Bladder microvascular endothelial cell (primary cell): ENCODE results near the gene ATP5F1E. TPM values are rescaled to one million over a fixed set of nuclear protein-coding genes. Genes with fewer than 3 reads are reported as not detected.

Experiments
- total RNA-seq: library from RNA; depleted of rRNA; stranded (reverse); fragments of >200 nt; gene quantifications from 2 replicates; pipeline ENCODE4 v1.2.3, GENCODE V29; 2014

Gene ATP5F1E
- total RNA-seq: 32.9 and 50.0 TPM in 2 replicates

DNA sequence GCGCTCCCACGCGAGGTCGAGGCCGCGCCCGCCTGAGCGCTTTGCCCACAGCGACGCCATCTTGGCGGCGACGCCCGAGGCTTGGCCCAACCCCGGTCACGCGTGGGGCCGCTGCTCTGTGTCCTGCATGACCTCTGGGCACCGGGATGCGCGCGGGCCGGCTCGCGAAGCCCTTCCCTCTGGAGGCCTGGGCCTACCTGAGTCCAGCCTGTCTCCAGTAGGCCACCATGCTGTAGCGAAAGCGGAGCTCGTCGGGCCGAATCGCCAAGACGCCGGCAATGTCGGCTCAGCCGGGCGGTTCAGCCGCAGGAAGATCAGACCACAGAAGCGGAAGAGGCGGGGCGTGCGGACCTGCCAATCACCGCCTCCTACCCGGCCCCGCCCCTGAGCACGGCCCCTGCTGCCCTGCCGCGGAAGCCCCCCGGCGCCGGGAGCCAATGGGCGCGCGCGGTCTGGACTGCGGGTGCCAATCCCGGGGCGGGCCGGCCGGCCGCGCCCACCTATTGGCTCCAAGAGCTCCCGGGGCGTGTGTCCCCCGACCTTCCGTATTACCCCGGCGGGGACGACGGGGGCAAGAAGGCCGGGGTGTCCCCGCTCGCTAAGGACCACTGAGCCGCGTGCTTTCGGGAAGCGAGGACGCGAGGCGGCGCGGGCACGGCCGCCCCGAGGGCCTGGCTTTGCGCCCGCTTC lies at the start of gene ATP5F1E:
Gene ATP5F1E, minus strand, starts transcription at position 313 of the 690 bp plus-strand sequence. Its CDS starts 84 bp downstream, at position 229.

DNA sequence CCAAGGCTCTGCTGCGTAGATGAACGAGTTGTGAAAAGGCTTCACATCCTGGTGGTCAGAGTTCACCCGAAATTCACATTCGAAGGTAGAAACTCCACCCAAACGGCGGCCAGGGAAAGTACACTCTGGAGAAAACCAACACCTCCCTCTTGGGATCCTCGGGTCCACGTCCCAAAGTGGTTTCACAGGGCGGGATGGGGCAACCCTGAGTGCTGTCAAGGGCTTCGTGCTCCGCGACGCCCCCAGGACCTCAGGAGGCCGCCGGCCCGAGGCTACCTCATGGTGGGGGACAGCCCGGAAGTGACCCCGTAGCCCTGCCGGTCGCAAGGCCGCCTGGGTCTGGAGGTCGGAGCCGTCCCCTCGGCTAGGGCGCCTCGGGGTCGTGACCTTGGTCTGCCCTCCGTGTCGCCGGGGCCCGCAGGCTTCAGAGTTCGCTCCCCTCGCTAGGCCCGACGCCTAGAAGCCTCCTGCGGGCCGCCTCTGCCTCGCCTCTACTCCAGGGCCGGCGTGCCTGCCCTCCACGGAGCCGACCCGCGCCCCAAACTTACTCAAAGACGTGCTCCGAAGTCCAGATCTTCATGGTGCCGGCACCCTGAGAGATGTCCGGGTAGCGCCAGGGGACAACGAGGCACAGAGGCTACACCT lies 10.1 kb upstream of the ATP5F1E start, which contains the start of gene PRELID3B:
Gene PRELID3B, minus strand, starts transcription at position 636 of the 645 bp plus-strand sequence. Its CDS starts 56 bp downstream, at position 580.

DNA sequence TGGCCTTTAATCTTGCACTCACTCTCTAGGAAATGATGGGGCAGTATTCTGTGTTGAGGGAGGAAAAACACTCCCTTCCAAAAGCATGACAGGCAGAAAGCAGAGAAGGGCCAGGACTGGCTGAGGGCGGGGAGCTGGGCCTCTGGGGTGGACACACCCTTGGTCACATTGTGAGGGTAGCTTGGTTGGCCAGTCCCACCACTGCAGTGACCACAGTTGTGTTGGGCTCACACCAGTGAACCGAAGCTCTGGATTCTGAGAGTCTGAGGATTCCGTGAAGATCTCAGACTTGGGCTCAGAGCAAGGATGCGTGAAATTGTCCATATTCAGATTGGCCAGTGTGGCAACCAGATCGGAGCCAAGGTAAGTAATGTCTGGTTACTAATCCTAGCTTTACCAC lies 12.9 kb downstream of the ATP5F1E start, which contains the start of gene TUBB1:
Gene TUBB1, plus strand, starts transcription at position 213 of the 400 bp plus-strand sequence. Its CDS starts 94 bp downstream, at position 307.

DNA sequence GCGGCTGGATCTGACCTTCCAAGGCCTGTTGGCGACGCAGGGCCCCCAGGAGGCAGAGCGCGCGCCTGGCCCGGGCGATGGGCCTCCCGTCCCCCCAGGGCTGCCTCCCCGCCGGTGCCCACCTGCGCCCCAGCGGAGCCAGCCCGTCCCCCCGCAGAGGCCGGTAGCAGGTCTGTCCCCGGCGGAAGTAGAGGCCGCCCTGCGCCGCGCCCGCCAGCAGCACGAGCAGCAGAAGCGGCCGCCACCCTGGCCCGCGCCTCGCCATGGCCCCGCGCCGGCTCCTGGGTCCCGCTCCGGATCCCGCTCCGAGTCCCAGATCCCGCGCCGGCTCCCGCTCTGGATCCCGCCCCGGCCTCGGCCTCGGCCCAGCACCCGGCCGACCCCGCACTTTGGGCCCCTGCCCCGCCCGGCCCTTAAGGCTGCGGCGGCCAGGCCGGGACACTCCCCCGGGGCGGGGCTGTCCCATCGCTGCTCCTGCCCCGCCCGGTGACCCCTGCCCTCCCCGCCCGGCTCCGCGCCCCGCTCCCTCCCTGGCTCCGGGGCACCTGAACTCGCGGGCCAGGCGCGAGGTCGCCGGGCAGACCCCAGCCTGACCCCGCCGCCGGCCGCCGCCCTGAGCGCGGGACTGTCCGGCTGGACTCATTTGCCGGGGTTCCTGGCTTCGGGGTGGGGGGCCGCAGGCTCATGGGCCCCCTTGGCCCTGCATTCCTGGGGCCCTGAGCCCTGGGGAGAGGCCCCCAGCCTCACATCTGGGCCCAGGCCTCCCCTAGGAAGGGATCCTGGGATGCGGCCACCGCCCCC lies 25.1 kb downstream of the ATP5F1E start, which contains the start of gene CTSZ:
Gene CTSZ, minus strand, starts transcription at position 391 of the 801 bp plus-strand sequence. Its CDS starts 126 bp downstream, at position 265.

DNA sequence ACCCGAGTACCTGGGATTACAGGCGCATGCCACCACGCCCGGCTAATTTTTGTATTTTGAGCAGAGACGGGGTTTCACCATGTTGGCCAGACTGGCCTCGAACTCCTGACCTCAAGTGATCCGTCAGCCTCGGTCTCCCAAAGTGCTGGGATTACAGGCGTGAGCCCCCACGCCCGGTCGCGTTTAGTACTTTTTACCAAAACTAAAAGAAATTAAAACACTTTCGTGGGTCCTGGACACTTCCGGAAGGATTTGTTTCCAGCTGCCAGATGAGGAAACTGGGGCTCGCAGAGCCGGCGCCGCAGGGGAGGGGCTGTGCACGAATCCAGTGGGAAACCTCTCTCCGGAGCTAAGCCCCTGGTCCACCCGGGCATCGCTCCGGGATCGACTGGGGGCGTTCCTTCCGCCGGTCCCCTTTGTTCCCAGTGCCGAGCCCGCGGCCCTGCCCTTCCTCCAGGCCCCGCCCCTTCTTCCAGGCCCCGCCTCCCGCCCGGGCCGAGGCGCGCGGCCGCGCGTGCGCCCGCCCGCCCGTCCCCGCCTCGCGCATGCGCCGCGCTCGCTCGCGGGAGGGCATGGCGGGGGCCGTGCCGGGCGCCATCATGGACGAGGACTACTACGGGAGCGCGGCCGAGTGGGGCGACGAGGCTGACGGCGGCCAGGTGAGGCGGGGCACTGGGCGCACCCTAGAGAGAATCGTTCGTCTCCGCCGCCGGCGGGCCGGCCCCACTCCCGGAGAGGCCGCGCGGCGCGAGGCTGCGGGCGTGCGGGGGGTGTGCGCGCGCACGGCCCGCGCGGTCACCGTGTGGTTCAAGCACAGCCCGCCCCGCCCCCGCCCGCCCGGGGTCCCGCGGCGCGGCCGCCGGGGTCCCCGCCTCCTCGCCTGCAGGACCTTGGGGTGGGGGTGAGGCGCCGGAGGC lies 51.2 kb downstream of the ATP5F1E start, which contains the start of gene NELFCD:
Gene NELFCD, plus strand, starts transcription at position 546 of the 917 bp plus-strand sequence. Its CDS starts 54 bp downstream, at position 600.

Other genes with a start within 250 kb of the ATP5F1E start
- 0.13 TPM in 1 of 2 replicates, not detected in the other for gene GNAS-AS1, start 181.4 kb downstream of the ATP5F1E start, total RNA-seq
- 337 and 622 TPM in 2 replicates for gene GNAS, start 179.6 kb downstream of the ATP5F1E start, total RNA-seq
- 42.7 and 64.7 TPM in 2 replicates for gene NELFCD, start 51.1 kb downstream of the ATP5F1E start, total RNA-seq
- gene CTSZ, start 25.1 kb downstream of the ATP5F1E start, total RNA-seq: 221 and 536 TPM in 2 replicates
- not detected in 2 replicates for gene TUBB1, start 12.9 kb downstream of the ATP5F1E start, total RNA-seq
- 63.9 and 83.3 TPM in 2 replicates for gene PRELID3B, start 10.5 kb upstream of the ATP5F1E start, total RNA-seq
- under 0.01 TPM in 1 of 2 replicates, not detected in the other for gene ZNF831, start 131.5 kb upstream of the ATP5F1E start, total RNA-seq